Endothelial cell (in vitro differentiated cells): ENCODE data around the gene C19orf44. TPM values are rescaled to one million over a fixed set of nuclear protein-coding genes. Genes with fewer than 3 reads are reported as not detected.

Source experiments
- DNase-seq: peaks from one replicate; pipeline ENCODE4 v3.0.0; 2021; ENCODE audit warnings: low spot score
- H3K27ac Mint-ChIP-seq: one replicate; pipeline ENCODE4 v1.8.0; 2021; ENCODE audit warnings: mixed read lengths, inconsistent platforms; ENCODE audit not compliant: unreplicated experiment
- H3K27me3 Mint-ChIP-seq: one replicate; pipeline ENCODE4 v1.8.0; 2021; ENCODE audit warnings: mild to moderate bottlenecking, moderate library complexity, mixed read lengths, inconsistent platforms; ENCODE audit not compliant: unreplicated experiment
- H3K36me3 Mint-ChIP-seq: one replicate; pipeline ENCODE4 v1.8.0; 2021; ENCODE audit warnings: mild to moderate bottlenecking, low read depth, mixed read lengths, inconsistent platforms; ENCODE audit not compliant: unreplicated experiment
- H3K4me1 Mint-ChIP-seq: one replicate; pipeline ENCODE4 v1.8.0; 2021; ENCODE audit warnings: mild to moderate bottlenecking, mixed read lengths, inconsistent platforms; ENCODE audit not compliant: unreplicated experiment
- H3K4me3 Mint-ChIP-seq: one replicate; pipeline ENCODE4 v1.8.0; 2021; ENCODE audit warnings: mild to moderate bottlenecking, mixed read lengths, inconsistent platforms; ENCODE audit not compliant: unreplicated experiment
- H3K9me3 Mint-ChIP-seq: one replicate; pipeline ENCODE4 v1.8.0; 2021; ENCODE audit warnings: mixed read lengths, inconsistent platforms; ENCODE audit not compliant: unreplicated experiment
- total RNA-seq: library from RNA; stranded (reverse); fragmentation: NEBNext Ultra II Directional; extraction: Animal tissue kit (Norgen Biotek cat#: 25700); gene quantifications from one replicate; pipeline ENCODE4 v1.2.1, GENCODE V29; 2021; ENCODE audit not compliant: unreplicated experiment
- TF ChIP-seq, protein P1 (sequence below): fragments of 200-600 bp; sonication (generic); IDR thresholded peaks from one replicate; pipeline ENCODE4 v1.5.0; 2021; ENCODE audit warnings: antibody characterized with exemption; ENCODE audit not compliant: unreplicated experiment

Gene C19orf44
- total RNA-seq, 1 donor from 2014 or later: 3.7 TPM

DNA sequence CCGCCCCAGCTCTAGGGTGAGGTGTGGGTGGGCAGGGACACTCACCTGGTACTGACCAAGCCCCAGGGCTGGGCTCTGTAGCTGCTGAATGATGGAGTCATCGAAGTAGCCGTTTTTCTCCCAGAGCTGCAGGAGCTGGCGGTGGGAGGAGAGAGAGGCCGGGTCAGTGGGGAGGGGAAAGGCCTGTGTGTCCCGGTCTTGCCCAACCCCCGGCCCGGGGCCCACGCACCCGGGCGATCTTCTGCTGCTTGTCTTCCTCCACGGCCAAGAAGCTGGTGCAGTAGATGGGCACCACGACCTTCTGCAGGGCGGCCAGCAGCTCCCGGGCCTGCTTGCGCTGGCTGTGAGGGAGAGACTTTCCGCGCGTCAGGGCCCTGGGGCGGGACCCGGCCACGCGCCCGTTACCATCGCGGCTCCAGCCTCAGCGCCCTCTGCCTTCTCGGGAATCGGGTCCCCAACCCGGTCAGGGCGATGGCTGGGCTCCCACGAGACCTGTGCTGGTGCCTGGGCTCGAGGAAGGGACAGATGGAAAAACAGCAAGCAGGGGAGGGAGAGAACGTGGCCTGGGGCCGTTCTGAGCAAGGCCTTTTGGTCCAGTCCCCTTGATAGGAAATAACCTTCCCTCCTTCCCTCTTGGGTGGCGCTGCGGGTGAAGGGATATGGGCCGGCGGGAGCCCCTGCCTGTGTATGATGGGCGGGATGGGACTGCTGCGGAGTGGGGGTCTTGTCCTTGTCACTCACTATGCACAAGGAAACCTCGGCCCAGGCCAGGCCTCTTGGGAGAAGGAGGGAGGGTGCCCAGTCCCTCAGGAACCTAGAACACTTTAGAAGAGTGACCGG is 34.6 kb downstream of the C19orf44 start:
- TF ChIP-seq, protein P1, sequence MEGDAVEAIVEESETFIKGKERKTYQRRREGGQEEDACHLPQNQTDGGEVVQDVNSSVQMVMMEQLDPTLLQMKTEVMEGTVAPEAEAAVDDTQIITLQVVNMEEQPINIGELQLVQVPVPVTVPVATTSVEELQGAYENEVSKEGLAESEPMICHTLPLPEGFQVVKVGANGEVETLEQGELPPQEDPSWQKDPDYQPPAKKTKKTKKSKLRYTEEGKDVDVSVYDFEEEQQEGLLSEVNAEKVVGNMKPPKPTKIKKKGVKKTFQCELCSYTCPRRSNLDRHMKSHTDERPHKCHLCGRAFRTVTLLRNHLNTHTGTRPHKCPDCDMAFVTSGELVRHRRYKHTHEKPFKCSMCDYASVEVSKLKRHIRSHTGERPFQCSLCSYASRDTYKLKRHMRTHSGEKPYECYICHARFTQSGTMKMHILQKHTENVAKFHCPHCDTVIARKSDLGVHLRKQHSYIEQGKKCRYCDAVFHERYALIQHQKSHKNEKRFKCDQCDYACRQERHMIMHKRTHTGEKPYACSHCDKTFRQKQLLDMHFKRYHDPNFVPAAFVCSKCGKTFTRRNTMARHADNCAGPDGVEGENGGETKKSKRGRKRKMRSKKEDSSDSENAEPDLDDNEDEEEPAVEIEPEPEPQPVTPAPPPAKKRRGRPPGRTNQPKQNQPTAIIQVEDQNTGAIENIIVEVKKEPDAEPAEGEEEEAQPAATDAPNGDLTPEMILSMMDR: no peak

DNA sequence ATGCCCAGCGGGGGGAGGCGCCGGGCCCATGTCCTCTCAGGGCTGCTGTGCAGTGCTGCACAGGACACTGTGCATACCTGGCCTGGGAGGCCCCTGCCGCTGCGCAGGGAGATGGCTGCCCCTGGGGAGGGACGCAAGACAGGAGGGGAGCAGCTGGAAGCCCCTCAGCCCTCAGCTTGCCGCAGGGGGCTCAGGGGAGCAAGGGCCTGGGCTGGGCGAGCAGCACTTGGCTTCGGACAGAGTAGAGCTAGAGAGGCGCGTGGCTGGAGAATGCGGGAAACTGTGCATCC is 35.1 kb downstream of the C19orf44 start:
- H3K27ac Mint-ChIP-seq: no peak overlapping the region
- H3K36me3 Mint-ChIP-seq: peaks cover 42% of the 10 kb centered on the region

More for the DNA sequence above, 34.6 kb downstream of the C19orf44 start:
- Mint-ChIP-seq H3K9me3 (no peaks in the 10 kb centered on the region), H3K4me1 (no peaks in the 10 kb centered on the region), H3K27me3 (peaks cover 3% of the 10 kb centered on the region), H3K36me3 (peaks cover 38% of the 10 kb centered on the region), H3K4me3 (no peak overlapping the region), H3K27ac (no peak overlapping the region)
- no peak for DNase-seq

DNA sequence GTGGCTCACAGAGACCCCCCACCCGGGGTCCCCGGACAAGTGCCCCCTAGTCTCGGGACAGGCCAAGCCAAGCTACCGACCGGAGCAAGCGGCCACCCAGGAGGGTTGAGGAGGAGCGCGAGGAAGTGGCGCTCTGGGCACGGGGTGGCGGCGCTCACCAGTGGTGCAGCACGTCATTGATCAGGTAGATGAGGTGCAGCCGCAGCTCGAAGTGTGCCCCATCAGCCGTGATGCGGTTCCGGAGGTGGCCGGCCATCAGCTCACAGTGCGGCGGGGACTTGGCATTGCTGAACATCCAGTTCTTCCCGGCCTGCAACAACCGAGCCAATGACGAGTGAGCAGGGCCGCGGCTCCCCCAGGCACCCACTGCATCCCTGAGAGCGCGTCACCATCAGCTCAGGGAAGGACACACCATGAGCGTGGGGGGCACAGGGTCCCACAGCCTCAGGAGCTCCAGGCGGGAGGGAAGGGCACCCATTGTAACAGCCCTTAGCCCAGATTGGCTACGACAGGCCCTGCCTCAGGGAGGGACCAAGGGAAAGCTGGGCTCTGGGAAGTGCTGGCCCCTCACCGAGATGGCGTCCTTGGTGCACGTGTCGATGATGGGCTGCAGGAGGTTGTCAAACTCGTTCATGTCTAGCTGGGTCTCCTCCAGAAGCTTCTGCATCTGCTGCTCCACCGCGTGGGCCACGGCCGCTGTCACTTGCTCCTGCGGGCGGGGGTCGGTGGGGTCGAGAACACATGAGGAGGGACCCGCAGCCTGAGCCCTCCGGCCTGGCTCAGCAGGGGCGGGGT is 36.4 kb downstream of the C19orf44 start:
- Mint-ChIP-seq H3K4me1 (no peaks in the 10 kb centered on the region), H3K4me3 (no peak overlapping the region), H3K36me3 (peaks cover 38% of the 10 kb centered on the region), H3K27me3 (peaks cover 5% of the 10 kb centered on the region), H3K27ac (no peak overlapping the region), H3K9me3 (no peaks in the 10 kb centered on the region)
- TF ChIP-seq, protein P1: no peak
- DNase-seq: no peak

More for the DNA sequence above, 35.1 kb downstream of the C19orf44 start:
- peaks cover 3% of the 10 kb centered on the region for H3K27me3 Mint-ChIP-seq
- H3K4me3 Mint-ChIP-seq: no peak overlapping the region
- no peaks in the 10 kb centered on the region for H3K4me1 Mint-ChIP-seq
- TF ChIP-seq, protein P1: no peak
- no peaks in the 10 kb centered on the region for H3K9me3 Mint-ChIP-seq
- no peak for DNase-seq

DNA sequence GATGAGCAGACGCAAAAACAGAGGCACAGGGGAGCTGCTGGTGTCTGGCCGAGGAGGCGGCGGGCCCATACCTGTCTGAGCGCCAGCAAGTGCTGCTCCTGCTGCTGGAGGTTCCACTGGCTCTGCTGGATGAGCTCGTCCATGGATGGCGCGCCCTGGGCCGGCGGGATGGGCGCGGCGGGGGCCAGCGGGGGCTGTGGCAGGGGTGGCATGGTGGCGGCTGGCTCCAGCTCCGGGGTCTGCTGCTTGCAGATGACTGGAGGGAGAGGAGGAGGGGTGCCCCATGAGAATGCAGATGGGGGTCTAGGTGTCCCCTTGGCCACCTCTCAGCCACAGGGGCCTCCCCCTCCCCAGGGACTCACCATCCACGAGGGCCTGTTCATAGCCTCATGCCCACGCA is 39.2 kb downstream of the C19orf44 start:
- TF ChIP-seq, protein P1: no peak
- Mint-ChIP-seq H3K4me1 (peaks cover 5% of the 10 kb centered on the region), H3K4me3 (no peak overlapping the region), H3K9me3 (no peaks in the 10 kb centered on the region), H3K27ac (no peak overlapping the region), H3K27me3 (peaks cover 8% of the 10 kb centered on the region), H3K36me3 (peaks cover 49% of the 10 kb centered on the region)
- no peak for DNase-seq

DNA sequence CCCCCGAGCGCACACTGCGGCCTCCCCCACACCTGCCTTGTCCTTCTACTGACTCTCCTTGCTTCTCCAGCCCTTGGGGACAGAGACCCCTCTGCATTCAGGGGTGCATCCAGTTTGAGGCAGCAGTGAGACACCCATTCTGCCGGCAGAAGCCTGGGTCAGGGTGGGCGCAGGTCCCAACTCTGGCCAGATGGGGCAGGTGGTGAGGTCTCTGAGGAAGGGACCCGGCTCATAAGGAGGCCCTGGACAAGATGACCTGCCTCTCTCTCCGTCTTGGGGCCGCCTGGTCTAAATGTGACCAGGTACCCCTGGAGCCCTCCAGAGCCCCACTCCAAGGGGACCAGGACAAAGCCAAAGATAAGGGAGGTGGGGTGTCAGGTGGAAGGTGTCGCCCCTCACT is 39.9 kb downstream of the C19orf44 start:
- Mint-ChIP-seq H3K4me1 (peaks cover 9% of the 10 kb centered on the region), H3K36me3 (peaks cover 47% of the 10 kb centered on the region), H3K9me3 (no peaks in the 10 kb centered on the region), H3K4me3 (no peak overlapping the region), H3K27me3 (peaks cover 8% of the 10 kb centered on the region), H3K27ac (no peak overlapping the region)
- TF ChIP-seq, protein P1: no peak
- no peak for DNase-seq
